CD4-positive, alpha-beta T cell treated with Interleukin-4 for 1 hour (primary cell): ENCODE data around the gene SNRPN.
"Not testable (repeated sequence)": the region's sequence is repeated elsewhere in the genome, so short reads cannot be mapped to it uniquely, and the experiment has no call there.

ENCODE experiments used
- DNase-seq, 2 donors: peaks; one replicate each; pipeline ENCODE4 v3.0.0-alpha.2; 2020 to 2022

Gene SNRPN

GRCh38 chr15:24971772-24972171 is 17.0 kb downstream of the SNRPN start:
- no peak for DNase-seq

- not testable (repeated sequence) for DNase-seq
These were observed 17.9 kb downstream of the SNRPN start for GRCh38 chr15:24972707-24973106.

GRCh38 chr15:24976932-24977331 is 22.1 kb downstream of the SNRPN start:
- DNase-seq = no peak

GRCh38 chr15:24977686-24978085 is 22.9 kb downstream of the SNRPN start:
- no peak for DNase-seq

GRCh38 chr15:24985224-24985623 is 30.4 kb downstream of the SNRPN start:
- no peak for DNase-seq

GRCh38 chr15:24986653-24987052 is 31.9 kb downstream of the SNRPN start:
- no peak for DNase-seq

DNA sequence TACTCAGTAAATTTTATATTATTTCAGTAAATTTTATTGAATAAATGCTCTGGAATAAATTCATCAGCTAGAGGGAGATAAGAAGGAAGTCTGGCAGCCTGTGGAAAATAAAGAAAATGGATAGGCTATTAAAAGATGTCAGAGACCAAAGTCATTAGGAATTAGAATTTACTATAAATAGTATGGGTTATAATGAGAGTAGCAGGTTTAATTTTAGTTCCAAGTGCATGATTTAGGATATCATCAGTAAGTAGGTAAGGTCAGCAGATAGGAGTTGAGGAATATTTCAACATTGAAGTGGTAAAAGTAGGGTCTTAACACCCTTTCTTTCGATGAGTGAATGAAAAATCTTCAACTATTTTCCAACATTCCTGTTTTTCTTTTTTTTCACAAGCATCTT is 64.6 kb downstream of the SNRPN start:
- no peak for DNase-seq

- no peak for DNase-seq
These were observed 67.4 kb downstream of the SNRPN start for GRCh38 chr15:25022233-25022632.
